ENCODE results near the gene INPPL1.

DNA sequence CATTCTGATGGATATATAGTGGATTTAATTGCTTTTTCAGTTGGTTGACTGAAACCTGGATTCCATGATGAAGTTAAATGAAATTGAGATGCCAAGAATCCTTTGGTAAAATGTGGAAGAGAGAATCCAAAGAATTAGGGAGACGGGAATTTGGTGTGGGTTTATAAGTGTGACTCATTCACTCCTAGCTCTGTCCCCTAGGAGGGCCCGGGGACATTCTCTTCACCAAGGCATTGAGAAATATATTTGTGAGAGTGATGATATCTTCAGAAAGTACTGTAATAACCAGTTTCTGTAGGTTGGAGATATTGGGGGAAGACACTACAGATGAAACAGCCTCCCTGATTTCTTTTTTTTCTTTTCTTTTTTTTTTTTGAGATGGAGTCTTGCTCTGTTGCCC, 33.0 kb downstream of the INPPL1 start:
- TF ChIP-seq CTCF (IDR thresholded peaks at IDR 0.05) (no peak), POLR2A (IDR thresholded peaks at IDR 0.05) (no peak)

Measured in lower leg skin (tissue), 3 donors.